Loucy (cell line): ENCODE measurements around the gene COPS2.

Source experiments
- EZH2phosphoT487 ChIP-seq: fragments of 200-600 bp; IDR thresholded peaks from 2 replicates; pipeline ENCODE4 v1.6.1; 2018; ENCODE audit warnings: antibody characterized with exemption, mild to moderate bottlenecking, moderate library complexity, borderline replicate concordance
- TF ChIP-seq, protein P1 (sequence below): fragments of 200-600 bp; sonication (generic); conservative IDR thresholded peaks from 2 replicates; pipeline ENCODE4 v1.5.1; 2014; ENCODE audit warnings: mild to moderate bottlenecking, antibody characterized with exemption, low read length

DNA sequence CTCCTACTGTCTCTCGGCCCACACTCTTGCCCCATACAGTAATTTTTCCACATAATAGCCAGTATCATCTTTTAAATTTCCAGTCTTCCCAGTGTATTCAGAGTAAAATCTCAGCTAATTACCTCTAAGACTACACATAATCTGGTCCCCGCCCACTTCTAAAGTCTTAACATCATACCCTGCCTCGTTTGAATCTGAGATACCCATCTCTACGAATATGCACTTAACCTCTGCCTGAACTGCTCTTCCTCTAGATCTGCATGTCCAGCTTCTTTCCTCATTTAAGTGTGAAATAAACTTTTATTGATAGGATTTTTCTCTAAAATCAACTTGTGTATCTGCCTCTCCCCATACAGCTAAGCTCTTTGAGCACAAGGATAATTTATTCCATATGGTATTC is 34.6 kb downstream of the COPS2 start:
- TF ChIP-seq, protein P1, sequence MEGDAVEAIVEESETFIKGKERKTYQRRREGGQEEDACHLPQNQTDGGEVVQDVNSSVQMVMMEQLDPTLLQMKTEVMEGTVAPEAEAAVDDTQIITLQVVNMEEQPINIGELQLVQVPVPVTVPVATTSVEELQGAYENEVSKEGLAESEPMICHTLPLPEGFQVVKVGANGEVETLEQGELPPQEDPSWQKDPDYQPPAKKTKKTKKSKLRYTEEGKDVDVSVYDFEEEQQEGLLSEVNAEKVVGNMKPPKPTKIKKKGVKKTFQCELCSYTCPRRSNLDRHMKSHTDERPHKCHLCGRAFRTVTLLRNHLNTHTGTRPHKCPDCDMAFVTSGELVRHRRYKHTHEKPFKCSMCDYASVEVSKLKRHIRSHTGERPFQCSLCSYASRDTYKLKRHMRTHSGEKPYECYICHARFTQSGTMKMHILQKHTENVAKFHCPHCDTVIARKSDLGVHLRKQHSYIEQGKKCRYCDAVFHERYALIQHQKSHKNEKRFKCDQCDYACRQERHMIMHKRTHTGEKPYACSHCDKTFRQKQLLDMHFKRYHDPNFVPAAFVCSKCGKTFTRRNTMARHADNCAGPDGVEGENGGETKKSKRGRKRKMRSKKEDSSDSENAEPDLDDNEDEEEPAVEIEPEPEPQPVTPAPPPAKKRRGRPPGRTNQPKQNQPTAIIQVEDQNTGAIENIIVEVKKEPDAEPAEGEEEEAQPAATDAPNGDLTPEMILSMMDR = no peak
- TF ChIP-seq EZH2phosphoT487 = no peak
